Sigmoid colon (tissue), 7 donors: ENCODE data around the gene LAMA3. TPM values are rescaled to one million over a fixed set of nuclear protein-coding genes. Genes with fewer than 3 reads are reported as not detected.

Experiments
- DNase-seq: peaks from one replicate; pipeline ENCODE4 v3.0.0-alpha.2; 2019
- H3K27ac ChIP-seq, 4 donors: fragments of 200-600 bp; sonication (generic); one replicate each; pipeline ENCODE4 v1.5.1; 2016 to 2019; ENCODE audit warnings: mild to moderate bottlenecking in 1 of 4
- H3K27me3 ChIP-seq, 3 donors: fragments of 200-600 bp; sonication (generic); one replicate each; pipeline ENCODE4 v1.5.1; 2019; ENCODE audit warnings: mild to moderate bottlenecking in 1 of 3
- H3K36me3 ChIP-seq, 4 donors: fragments of 200-600 bp; sonication (generic); one replicate each; pipeline ENCODE4 v1.5.1; 2016 to 2019
- H3K4me1 ChIP-seq, 4 donors: fragments of 200-600 bp; sonication (generic); one replicate each; pipeline ENCODE4 v1.5.1; 2017 to 2019
- H3K4me3 ChIP-seq, 4 donors: fragments of 200-600 bp; sonication (generic); one replicate each; pipeline ENCODE4 v1.5.1; 2017 to 2019; ENCODE audit warnings: mild to moderate bottlenecking in 2 of 4, moderate library complexity in 1 of 4
- H3K9me3 ChIP-seq, 4 donors: fragments of 200-600 bp in 3 of 4; sonication (generic) in 3 of 4; one replicate each; pipeline versions ENCODE4 v1.5.1 to v1.6.1; 2013 to 2019
- EP300 ChIP-seq, 4 donors: sonication (generic); formaldehyde crosslinking; IDR thresholded peaks; one replicate each; pipeline ENCODE4 v1.6.1; 2017; ENCODE audit warnings: antibody characterized with exemption in 4 of 4
- POLR2A ChIP-seq, 2 donors: fragments of 450-650 bp; IDR thresholded peaks; one replicate each; pipeline ENCODE4 v1.6.1; 2016; ENCODE audit warnings: antibody characterized with exemption in 2 of 2, mild to moderate bottlenecking in 2 of 2, moderate library complexity in 2 of 2
- POLR2AphosphoS5 ChIP-seq, 4 donors: sonication (generic); formaldehyde crosslinking; IDR thresholded peaks; one replicate each; pipeline ENCODE4 v1.6.1; 2017; ENCODE audit warnings: antibody characterized with exemption in 4 of 4
- WGBS, 2 donors: extraction: QIAGEN DNeasy Blood & Tissue Kit; methylation state at CpG; one replicate each; pipeline ENCODE4 v1.1.7; 2013; 5-methylcytosine and 5-hydroxymethylcytosine counted together
- intact Hi-C: fragments of 100-400 bp; cut with DNase I; formaldehyde crosslinking; loops from one replicate; pipeline ENCODE4 v1.15.1; 2023
- polyA plus RNA-seq, 3 donors: library from polyadenylated mRNA; stranded (reverse); fragments of 200-250 nt; gene quantifications; one replicate each; pipeline ENCODE4 v1.2.3, GENCODE V29; 2013
- total RNA-seq, 4 donors: library from RNA; depleted of rRNA; stranded (reverse); fragments of >200 nt; gene quantifications; one replicate each; pipeline ENCODE4 v1.1.0, GENCODE V29; 2016
- TF ChIP-seq, protein P1 (sequence below), 4 experiments: fragments of 450-650 bp in 3 of 4; fragments of 200-600 bp in 1 of 4; IDR thresholded peaks; one replicate each; pipeline ENCODE4 v1.5.1; 2016 to 2019; ENCODE audit warnings: antibody characterized with exemption in 4 of 4, mild to moderate bottlenecking in 3 of 4, moderate library complexity in 2 of 4
- donor health status: healthy with polysubstance abuse.
- donor health status: Bipolar disorder and iron deficiency.
- donor health status: healthy.

The LAMA3 gene
- total and polyA plus RNA-seq, 7 donors: 6.0 to 19.9 (median 14.1) TPM

GRCh38 chr18:23852236-23853045 lies 163.2 kb downstream of the LAMA3 start:
- Histone ChIP-seq H3K4me3 (no peak overlapping the region), H3K27me3 (no peaks in the 10 kb centered on the region), H3K27ac (no peak overlapping the region), H3K4me1 (no peaks in the 10 kb centered on the region), H3K36me3 (no peaks in the 10 kb centered on the region), H3K9me3 (no peaks in the 10 kb centered on the region)
- intact Hi-C loops: no loop called here
- TF ChIP-seq POLR2AphosphoS5 (IDR thresholded peaks at IDR 0.05) (no peak), EP300 (IDR thresholded peaks at IDR 0.05) (no peak)
- DNase-seq: no peak
- 88 to 96% methylated on average over 4 of the region's 4 CpGs for WGBS, 2 donors

DNA sequence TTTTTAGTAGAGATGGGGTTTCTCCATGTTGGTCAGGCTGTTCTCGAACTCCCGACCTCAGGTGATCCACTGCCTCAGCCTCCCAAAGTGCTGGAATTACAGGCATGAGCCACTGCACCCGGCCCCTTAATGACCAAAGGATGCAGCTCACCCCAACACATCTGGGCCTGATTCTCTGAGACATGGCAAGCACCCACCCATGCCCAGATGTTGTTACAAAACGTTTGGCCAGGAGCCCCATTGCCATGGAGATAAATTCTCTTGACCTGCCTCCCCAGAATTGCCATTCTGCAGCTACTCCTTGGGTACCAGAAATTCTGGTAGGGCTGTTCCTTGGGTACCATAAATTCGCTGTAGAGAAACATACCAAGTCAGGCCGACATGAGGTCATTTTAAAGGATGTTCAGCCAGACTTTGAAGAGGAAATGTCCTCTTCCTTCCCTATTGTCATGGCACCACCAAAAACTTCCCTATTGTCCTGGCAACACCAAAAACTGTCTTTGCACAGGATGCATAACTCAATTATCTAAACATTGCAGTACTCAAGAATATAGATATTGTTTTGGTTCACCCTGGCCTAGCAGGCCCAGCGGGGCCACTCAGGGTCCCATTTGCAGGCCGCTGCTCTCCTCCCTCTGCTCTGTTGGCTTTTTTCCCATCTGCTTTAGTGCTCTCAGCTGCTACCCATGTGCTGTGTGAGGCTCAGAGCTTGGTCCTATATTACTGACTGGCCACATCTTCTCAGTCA lies 164.4 kb downstream of the LAMA3 start:
- DNase-seq: no peak
- Histone ChIP-seq H3K4me3 (no peak overlapping the region), H3K36me3 (no peaks in the 10 kb centered on the region), H3K27ac (no peak overlapping the region), H3K27me3 (no peaks in the 10 kb centered on the region), H3K4me1 (no peaks in the 10 kb centered on the region), H3K9me3 (no peaks in the 10 kb centered on the region)
- 90 to 91% methylated on average over 8 of the region's 8 CpGs for WGBS, 2 donors
- intact Hi-C loops: no loop called here
- no peak for TF ChIP-seq POLR2A (IDR thresholded peaks at IDR 0.05)
- TF ChIP-seq POLR2AphosphoS5 (IDR thresholded peaks at IDR 0.05): no peak
- TF ChIP-seq, protein P1, sequence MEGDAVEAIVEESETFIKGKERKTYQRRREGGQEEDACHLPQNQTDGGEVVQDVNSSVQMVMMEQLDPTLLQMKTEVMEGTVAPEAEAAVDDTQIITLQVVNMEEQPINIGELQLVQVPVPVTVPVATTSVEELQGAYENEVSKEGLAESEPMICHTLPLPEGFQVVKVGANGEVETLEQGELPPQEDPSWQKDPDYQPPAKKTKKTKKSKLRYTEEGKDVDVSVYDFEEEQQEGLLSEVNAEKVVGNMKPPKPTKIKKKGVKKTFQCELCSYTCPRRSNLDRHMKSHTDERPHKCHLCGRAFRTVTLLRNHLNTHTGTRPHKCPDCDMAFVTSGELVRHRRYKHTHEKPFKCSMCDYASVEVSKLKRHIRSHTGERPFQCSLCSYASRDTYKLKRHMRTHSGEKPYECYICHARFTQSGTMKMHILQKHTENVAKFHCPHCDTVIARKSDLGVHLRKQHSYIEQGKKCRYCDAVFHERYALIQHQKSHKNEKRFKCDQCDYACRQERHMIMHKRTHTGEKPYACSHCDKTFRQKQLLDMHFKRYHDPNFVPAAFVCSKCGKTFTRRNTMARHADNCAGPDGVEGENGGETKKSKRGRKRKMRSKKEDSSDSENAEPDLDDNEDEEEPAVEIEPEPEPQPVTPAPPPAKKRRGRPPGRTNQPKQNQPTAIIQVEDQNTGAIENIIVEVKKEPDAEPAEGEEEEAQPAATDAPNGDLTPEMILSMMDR (IDR thresholded peaks at IDR 0.05): no peak
- no peak for TF ChIP-seq EP300 (IDR thresholded peaks at IDR 0.05)

DNA sequence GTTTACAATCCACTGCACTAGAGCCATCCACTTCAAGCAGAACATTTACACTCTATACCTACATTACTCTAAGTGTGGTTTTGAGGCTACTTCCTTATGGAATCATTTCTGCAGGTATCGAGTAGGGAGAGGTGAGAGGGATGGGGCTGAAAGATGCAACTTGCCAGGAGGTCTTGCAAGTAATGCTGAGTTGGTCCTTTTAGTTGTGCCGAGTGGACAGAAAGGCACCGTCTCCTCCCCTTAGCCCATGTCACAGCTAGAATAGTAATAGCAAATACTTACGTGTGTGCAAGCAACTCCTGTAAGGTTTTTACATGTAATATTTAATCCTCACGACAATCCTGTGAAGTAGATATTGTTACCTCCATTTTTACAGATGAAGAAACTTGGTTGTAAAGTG lies 166.5 kb downstream of the LAMA3 start:
- DNase-seq: no peak
- Histone ChIP-seq H3K9me3 (no peaks in the 10 kb centered on the region), H3K4me1 (no peaks in the 10 kb centered on the region), H3K36me3 (no peaks in the 10 kb centered on the region), H3K4me3 (no peak overlapping the region), H3K27ac (no peak overlapping the region), H3K27me3 (no peaks in the 10 kb centered on the region)
- WGBS, 2 donors: 93 to 96% methylated on average over 5 of the region's 5 CpGs
- TF ChIP-seq EP300 (IDR thresholded peaks at IDR 0.05) (no peak), POLR2AphosphoS5 (IDR thresholded peaks at IDR 0.05) (no peak)
- TF ChIP-seq, protein P1 (IDR thresholded peaks at IDR 0.05): no peak
- intact Hi-C loops: no loop called here

DNA sequence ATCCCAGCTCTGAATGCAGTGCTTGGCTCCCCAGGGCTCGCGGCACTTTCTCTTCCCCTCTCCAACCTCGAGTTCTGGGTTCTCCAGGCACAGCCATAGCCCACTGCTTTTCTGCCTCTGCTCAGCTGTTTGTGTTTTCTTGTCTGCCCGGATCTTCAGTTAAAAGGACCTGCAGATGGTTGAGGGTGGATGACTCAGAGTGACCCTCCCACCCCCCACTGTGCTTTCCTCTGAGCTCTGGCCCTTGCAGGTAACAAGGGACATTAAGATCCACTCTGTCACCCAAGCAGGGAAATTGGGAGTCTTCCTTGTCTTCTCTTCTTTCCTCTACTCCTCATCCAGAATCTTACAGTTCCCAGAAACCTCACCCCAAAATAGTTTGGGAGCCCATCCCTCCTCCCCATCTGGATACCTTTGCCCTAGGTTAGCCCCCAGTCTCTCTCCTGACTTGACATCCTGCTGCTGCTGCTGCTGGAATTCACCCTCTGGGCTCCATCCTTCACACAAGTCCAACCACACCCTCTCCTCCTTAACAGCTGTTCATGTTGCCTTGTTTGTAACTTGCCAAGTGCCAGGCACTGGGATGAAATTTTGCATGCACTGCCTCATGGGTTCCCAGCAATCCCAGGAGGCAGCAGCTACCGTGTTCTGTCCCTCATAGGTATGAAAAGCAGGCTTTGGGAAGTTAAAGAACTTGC lies 167.4 kb downstream of the LAMA3 start:
- Histone ChIP-seq H3K27ac (no peak overlapping the region), H3K27me3 (no peaks in the 10 kb centered on the region), H3K4me3 (no peak overlapping the region), H3K36me3 (no peaks in the 10 kb centered on the region), H3K9me3 (no peaks in the 10 kb centered on the region), H3K4me1 (no peaks in the 10 kb centered on the region)
- 76 to 84% methylated on average over 5 of the region's 5 CpGs for WGBS, 2 donors
- no peak for DNase-seq
- intact Hi-C loops: no loop called here
- TF ChIP-seq EP300 (IDR thresholded peaks at IDR 0.05): no peak
- no peak for TF ChIP-seq POLR2AphosphoS5 (IDR thresholded peaks at IDR 0.05)
- no peak for TF ChIP-seq POLR2A (IDR thresholded peaks at IDR 0.05)
- TF ChIP-seq, protein P1 (IDR thresholded peaks at IDR 0.05): no peak

DNA sequence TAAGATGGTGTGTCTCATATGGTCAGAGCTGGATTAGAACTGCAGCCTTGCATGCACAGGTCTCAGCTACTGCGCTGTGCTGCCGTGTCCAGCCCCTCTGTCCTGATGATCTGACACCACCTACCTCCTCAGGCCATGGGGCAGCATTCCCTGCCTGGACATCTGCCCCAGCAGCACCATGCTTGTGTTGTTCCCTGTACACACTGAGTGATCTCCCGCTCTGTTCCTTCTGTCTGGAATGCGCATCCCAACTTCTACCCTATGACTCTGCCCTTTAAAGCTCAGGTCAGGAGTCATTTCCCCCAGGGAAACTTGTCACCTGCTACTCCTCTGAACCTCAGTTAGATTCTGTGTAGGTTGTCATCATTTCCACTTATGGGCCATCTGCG lies 167.9 kb downstream of the LAMA3 start:
- H3K27ac ChIP-seq: no peak overlapping the region
- H3K9me3 ChIP-seq: no peaks in the 10 kb centered on the region
- no peak overlapping the region for H3K4me3 ChIP-seq
- DNase-seq: no peak
- no peaks in the 10 kb centered on the region for H3K4me1 ChIP-seq
- no peaks in the 10 kb centered on the region for H3K36me3 ChIP-seq
- 97 to 98% methylated on average over 5 of the region's 5 CpGs for WGBS, 2 donors
- no peaks in the 10 kb centered on the region for H3K27me3 ChIP-seq
- TF ChIP-seq, protein P1 (IDR thresholded peaks at IDR 0.05): no peak
- TF ChIP-seq POLR2AphosphoS5 (IDR thresholded peaks at IDR 0.05) (no peak), POLR2A (IDR thresholded peaks at IDR 0.05) (no peak), EP300 (IDR thresholded peaks at IDR 0.05) (no peak)
- intact Hi-C loops: no loop called here
